ENCODE results near the gene FNDC11.
"Not testable (repeated sequence)": the region's sequence is repeated elsewhere in the genome, so short reads cannot be mapped to it uniquely, and the experiment has no call there.

The FNDC11 gene

GRCh38 chr20:63568986-63569949 lies 15.3 kb downstream of the FNDC11 start:
- DNase-seq, result no peak

GRCh38 chr20:63570281-63571086 lies 16.5 kb downstream of the FNDC11 start:
- no peak for DNase-seq

GRCh38 chr20:63571087-63571478 lies 17.1 kb downstream of the FNDC11 start:
- not testable (repeated sequence) for DNase-seq

- no peak for DNase-seq
Measured at GRCh38 chr20:63572071-63572787, 18.3 kb downstream of the FNDC11 start.

GRCh38 chr20:63572788-63573646 lies 19.1 kb downstream of the FNDC11 start:
- no peak for DNase-seq

- DNase-seq, result no peak
Measured at GRCh38 chr20:63573647-63574131, 19.7 kb downstream of the FNDC11 start.

GRCh38 chr20:63574156-63574828 lies 20.3 kb downstream of the FNDC11 start, which contains the start of gene HELZ2:
Gene HELZ2, minus strand, starts transcription at chr20:63574239. Its CDS starts 1,854 bp downstream, at chr20:63572385.
- peak; percentile 42 for DNase-seq

GRCh38 chr20:63574829-63575743 lies 21.1 kb downstream of the FNDC11 start:
- no peak for DNase-seq

GRCh38 chr20:63576311-63576710 lies 22.4 kb downstream of the FNDC11 start:
- no peak for DNase-seq

- no peak for DNase-seq
Measured at GRCh38 chr20:63577317-63577894, 23.4 kb downstream of the FNDC11 start.

- DNase-seq, result no peak
Measured at GRCh38 chr20:63578224-63579016, 24.5 kb downstream of the FNDC11 start.

- DNase-seq, result no peak
Measured at GRCh38 chr20:63579017-63579694, 25.2 kb downstream of the FNDC11 start.

- peak; percentile 77 for DNase-seq
Measured at GRCh38 chr20:63580796-63581461, 27.0 kb downstream of the FNDC11 start.

GRCh38 chr20:63582382-63583063 lies 28.6 kb downstream of the FNDC11 start:
- DNase-seq, result no peak

GRCh38 chr20:63585616-63586565 lies 31.9 kb downstream of the FNDC11 start:
- DNase-seq, result no peak

- DNase-seq, result no peak
Measured at GRCh38 chr20:63586797-63587196, 32.8 kb downstream of the FNDC11 start.
